ENCODE data around the gene RBMS1.

Gene RBMS1

GRCh38 chr2:160267692-160268091 lies 225.9 kb downstream of the RBMS1 start:
- TF ChIP-seq REST (IDR thresholded peaks at IDR 0.05; ENCODE audit: insufficient read depth in 1 of 2, low read depth in 2 of 2, low read length in 2 of 2) (no peak), SIN3A (IDR thresholded peaks at IDR 0.05; ENCODE audit: borderline replicate concordance, insufficient read depth, low read length) (no peak), TAF1 (IDR thresholded peaks at IDR 0.05; ENCODE audit: borderline replicate concordance, insufficient read depth, low read length) (no peak), POLR2AphosphoS5 (IDR thresholded peaks at IDR 0.05; ENCODE audit: low read depth, low read length) (no peak), FOXP2 (optimal IDR thresholded peaks at IDR 0.05; ENCODE audit: borderline replicate concordance, extremely low read depth, extremely low read length, insufficient read depth) (no peak)

- TF ChIP-seq REST (IDR thresholded peaks at IDR 0.05; ENCODE audit: insufficient read depth in 1 of 2, low read depth in 2 of 2, low read length in 2 of 2): no peak
- TF ChIP-seq FOXP2 (optimal IDR thresholded peaks at IDR 0.05; ENCODE audit: borderline replicate concordance, extremely low read depth, extremely low read length, insufficient read depth): no peak
- no peak for TF ChIP-seq POLR2AphosphoS5 (IDR thresholded peaks at IDR 0.05; ENCODE audit: low read depth, low read length)
- no peak for TF ChIP-seq TAF1 (IDR thresholded peaks at IDR 0.05; ENCODE audit: borderline replicate concordance, insufficient read depth, low read length)
- TF ChIP-seq SIN3A (IDR thresholded peaks at IDR 0.05; ENCODE audit: borderline replicate concordance, insufficient read depth, low read length): no peak
Observed at GRCh38 chr2:160267022-160267421, 226.6 kb downstream of the RBMS1 start.

GRCh38 chr2:160266037-160266551 lies 227.5 kb downstream of the RBMS1 start:
- no peak for TF ChIP-seq POLR2AphosphoS5 (IDR thresholded peaks at IDR 0.05; ENCODE audit: low read depth, low read length)
- TF ChIP-seq TAF1 (IDR thresholded peaks at IDR 0.05; ENCODE audit: borderline replicate concordance, insufficient read depth, low read length): no peak
- TF ChIP-seq FOXP2 (optimal IDR thresholded peaks at IDR 0.05; ENCODE audit: borderline replicate concordance, extremely low read depth, extremely low read length, insufficient read depth): no peak
- no peak for TF ChIP-seq SIN3A (IDR thresholded peaks at IDR 0.05; ENCODE audit: borderline replicate concordance, insufficient read depth, low read length)
- TF ChIP-seq REST (IDR thresholded peaks at IDR 0.05; ENCODE audit: insufficient read depth in 1 of 2, low read depth in 2 of 2, low read length in 2 of 2): no peak

- TF ChIP-seq TAF1 (IDR thresholded peaks at IDR 0.05; ENCODE audit: borderline replicate concordance, insufficient read depth, low read length) (no peak), POLR2AphosphoS5 (IDR thresholded peaks at IDR 0.05; ENCODE audit: low read depth, low read length) (no peak), FOXP2 (optimal IDR thresholded peaks at IDR 0.05; ENCODE audit: borderline replicate concordance, extremely low read depth, extremely low read length, insufficient read depth) (no peak), REST (IDR thresholded peaks at IDR 0.05; ENCODE audit: insufficient read depth in 1 of 2, low read depth in 2 of 2, low read length in 2 of 2) (no peak), SIN3A (IDR thresholded peaks at IDR 0.05; ENCODE audit: borderline replicate concordance, insufficient read depth, low read length) (no peak)
Observed at GRCh38 chr2:160264308-160264707, 229.3 kb downstream of the RBMS1 start.

GRCh38 chr2:160261732-160262131 lies 231.9 kb downstream of the RBMS1 start:
- TF ChIP-seq TAF1 (IDR thresholded peaks at IDR 0.05; ENCODE audit: borderline replicate concordance, insufficient read depth, low read length): no peak
- no peak for TF ChIP-seq FOXP2 (optimal IDR thresholded peaks at IDR 0.05; ENCODE audit: borderline replicate concordance, extremely low read depth, extremely low read length, insufficient read depth)
- TF ChIP-seq POLR2AphosphoS5 (IDR thresholded peaks at IDR 0.05; ENCODE audit: low read depth, low read length): no peak
- TF ChIP-seq SIN3A (IDR thresholded peaks at IDR 0.05; ENCODE audit: borderline replicate concordance, insufficient read depth, low read length): no peak
- no peak for TF ChIP-seq REST (IDR thresholded peaks at IDR 0.05; ENCODE audit: insufficient read depth in 1 of 2, low read depth in 2 of 2, low read length in 2 of 2)
